Measurements from ENCODE around the gene WNK2.

WNK2 gene

DNA sequence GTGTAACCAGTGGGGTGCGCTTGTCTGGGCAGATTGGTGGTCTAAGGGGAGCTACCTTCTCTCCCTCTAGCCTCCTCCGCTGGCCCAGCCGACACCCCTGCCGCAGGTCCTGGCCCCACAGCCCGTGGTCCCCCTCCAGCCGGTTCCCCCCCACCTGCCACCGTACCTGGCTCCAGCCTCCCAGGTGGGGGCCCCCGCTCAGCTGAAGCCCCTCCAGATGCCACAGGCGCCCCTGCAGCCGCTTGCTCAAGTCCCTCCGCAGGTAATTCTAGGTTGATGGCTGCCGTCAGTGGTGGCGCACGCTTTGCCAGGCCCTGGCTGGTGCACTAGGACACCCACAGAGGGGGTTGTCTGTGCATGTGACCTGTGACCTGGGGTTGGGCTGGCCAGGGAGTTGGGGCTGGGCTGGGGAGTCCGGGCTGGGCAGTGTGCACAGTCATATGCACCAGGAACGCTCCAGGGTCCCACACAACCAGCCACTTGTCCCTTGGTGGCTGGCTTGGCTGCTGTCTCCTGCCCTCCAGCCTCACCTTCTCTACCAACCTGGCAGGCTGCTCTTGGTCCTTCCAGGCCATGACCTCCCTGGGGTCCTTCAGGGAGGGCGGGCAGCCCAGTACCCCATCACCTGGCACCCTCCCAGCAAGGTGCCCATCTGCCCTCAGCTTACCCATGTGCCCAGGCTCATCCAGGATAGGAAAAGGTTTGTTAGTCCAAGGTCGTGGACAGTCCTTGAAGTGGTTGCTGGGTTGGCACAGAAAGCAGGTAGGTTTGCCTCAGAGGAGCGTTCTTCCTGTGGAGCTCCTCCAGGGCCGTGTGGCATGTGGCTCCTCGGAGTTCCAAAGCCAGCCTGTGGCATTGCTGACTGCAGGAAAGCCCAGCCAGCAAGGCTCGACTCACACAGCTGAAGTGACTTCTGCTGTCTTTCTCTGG is 73.2 kb downstream of the WNK2 start:
- FAIRE-seq, result no peak

DNA sequence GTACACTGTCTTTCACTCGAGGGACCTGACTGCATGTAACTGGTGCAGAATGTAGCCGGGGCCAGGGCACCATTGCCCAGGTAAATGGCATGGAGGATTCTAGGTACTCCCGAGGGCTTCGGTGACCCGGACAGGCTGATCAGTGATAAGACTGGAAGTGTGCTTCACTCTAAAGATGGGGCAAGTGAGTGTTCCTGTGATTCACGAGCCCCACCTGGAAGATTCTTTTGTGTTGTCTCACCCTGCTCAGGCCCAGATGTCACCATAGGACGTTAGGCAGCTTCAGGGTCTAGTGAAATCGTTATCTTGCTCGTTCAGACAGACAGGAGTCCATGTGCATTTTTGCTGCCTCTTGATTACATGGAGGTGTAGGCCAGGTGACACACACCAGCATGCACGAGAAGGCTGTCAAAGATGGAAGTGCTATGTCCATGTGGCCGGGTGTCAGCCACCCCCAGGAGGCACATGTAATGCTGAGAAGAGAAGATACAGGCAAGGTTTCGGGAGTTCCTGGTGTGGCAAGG is 73.9 kb downstream of the WNK2 start:
- no peak for FAIRE-seq

DNA sequence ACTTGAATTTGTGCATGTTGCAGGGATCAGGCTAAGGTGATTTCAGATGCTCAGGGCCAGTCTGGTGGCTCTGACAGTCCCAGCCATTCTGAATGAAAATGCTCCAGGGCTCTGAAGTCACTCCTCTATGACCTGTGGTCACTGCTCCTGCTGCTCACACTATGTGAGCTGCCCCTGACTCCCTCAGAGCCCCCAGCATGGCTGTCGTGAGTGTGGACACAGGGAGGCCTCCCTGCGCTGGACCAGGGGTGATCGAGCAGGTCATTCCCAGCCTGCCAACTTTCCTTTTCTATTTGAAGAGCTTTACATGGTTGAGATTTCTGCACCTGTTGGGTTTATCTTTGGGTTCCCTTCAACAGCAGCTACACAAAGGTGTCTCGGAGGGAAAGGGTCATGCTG is 74.5 kb downstream of the WNK2 start:
- no peak for FAIRE-seq

DNA sequence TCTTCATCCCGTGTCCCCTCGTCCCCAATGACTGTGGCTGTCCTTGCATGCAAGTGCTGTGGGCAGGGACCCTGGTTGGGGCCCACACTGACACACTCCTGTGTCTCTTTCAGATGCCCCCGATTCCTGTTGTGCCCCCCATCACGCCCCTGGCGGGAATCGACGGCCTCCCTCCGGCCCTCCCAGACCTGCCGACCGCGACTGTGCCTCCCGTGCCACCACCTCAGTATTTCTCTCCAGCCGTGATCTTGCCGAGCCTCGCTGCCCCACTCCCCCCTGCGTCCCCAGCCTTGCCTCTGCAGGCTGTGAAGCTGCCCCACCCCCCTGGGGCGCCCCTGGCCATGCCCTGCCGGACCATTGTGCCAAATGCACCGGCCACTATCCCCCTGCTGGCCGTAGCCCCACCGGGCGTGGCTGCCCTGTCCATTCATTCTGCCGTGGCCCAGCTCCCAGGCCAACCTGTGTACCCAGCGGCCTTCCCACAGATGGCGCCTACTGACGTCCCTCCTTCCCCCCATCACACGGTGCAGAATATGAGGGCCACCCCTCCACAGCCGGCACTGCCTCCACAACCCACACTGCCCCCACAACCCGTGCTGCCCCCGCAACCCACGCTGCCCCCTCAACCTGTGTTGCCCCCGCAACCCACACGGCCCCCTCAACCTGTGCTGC is 75.0 kb downstream of the WNK2 start:
- no peak for FAIRE-seq

DNA sequence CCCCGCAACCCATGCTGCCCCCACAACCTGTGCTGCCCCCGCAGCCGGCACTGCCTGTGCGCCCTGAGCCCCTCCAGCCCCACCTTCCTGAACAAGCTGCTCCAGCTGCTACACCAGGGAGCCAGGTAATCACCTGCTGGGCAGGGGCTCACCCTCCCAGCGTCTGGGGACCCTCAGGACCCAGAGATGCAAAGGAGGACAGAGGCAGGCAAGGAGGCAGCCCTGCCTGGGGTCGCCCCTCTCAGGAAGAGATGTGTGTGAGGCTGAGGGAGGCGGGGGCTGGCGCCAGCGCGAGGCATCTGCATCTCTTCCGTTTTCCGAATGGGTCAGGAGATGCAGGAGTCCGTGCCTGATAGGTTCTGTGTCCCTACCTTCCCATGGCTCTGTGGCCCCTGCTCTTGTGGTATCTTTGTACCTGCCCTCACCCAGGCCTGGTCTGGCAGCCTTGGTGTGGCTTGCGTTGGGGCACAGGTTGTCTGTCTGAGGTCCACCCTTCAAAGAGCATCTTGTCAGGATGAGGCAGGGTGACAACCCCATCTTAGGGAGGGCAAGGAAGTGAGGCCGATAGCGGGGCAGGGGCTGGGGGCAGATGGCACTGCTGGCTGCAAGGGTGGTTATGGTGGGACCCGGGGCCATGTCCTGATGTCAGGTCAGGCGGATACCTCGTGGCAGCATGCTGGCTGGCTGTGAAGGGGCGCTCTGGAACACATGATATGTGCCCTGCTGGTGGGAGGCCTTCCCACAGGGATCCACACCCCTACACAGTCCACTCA is 75.7 kb downstream of the WNK2 start:
- FAIRE-seq, result no peak

DNA sequence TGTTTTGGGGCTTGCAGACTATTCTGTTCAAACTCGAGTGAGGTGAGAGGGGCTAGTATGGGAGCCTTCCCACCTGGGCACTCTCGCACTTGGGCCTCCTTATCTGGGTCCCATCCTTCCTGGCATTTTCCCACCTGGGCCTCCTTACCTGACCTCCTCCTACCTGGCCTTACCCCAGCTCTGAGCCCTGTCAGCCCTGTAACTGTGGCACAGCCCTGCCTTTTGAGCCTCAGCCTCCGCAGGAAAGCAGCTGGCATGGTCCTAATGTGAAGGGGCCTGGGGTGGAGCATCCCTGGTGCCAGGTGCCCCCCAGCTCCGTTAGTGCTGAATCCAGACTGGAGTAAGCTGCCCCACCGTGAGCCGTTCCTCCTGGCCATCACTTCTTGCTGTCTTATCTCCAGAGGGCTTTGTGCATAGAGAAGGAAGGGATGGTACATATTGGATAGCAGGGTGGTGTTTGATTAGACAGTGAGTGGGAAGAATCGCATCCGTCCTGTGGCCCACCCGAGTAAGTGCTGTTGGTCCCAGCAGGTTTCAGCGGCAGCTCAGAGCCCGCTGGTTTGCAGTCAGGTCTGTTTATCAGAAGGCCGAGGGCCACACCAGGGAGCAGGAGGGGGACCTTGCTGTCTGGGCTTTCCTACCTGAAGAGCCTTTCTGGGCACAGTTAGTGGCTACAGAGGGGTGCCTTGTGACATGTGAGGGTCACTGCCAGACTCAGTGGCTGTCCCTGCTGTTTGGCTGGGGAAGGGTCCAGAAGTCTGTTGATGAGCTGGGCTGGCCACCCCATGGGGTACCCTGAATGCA is 76.5 kb downstream of the WNK2 start:
- no peak for FAIRE-seq

DNA sequence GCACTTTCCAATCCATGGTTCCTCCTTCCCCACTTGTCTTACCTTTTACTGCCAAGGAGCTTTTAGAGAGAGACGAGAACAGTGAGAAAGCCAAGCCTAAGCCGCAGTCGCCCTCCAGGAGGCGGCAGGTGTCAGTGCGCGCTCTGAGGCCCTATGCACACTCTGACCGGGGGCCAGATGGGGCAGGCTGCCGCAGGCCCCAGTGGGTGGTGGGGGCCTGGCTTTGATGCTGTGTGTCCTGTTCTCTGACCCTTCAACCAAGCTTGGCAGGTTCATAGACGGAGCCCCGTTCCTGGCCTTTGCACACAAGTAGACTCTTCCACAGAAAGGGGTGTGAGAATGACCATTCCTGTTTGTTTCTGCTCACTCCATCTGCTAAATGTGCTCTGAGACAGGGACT is 77.3 kb downstream of the WNK2 start:
- no peak for FAIRE-seq

DNA sequence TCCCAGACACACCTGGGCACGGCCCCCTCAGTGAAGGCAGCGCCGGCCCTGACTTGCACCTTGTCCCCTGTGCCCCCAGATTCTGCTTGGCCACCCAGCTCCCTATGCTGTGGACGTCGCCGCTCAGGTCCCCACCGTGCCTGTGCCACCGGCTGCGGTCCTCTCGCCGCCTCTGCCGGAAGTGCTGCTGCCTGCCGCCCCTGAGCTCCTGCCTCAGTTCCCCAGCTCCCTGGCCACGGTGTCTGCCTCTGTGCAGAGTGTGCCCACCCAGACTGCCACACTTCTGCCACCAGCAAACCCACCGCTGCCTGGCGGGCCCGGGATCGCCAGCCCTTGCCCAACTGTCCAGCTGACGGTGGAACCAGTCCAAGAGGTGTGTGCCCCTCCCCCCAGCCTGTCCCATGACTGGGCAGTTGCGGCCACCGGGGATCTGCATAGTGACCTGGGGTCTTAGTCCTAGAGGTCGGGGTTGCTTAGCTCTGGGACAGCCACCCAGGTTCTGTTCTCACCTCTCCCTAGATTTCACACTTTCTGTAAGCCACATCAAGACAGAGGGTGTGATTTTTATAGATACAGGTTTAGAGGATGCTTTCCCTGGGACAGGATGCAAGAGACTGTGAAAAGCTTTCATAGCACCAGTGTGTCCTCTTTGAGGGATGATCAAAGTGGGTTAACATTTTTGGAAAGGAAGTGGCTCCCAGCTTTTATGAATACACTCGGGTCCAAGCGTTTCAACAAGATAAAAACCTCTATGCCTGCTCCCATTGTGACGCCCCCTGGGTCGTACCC is 78.0 kb downstream of the WNK2 start:
- FAIRE-seq, result no peak

DNA sequence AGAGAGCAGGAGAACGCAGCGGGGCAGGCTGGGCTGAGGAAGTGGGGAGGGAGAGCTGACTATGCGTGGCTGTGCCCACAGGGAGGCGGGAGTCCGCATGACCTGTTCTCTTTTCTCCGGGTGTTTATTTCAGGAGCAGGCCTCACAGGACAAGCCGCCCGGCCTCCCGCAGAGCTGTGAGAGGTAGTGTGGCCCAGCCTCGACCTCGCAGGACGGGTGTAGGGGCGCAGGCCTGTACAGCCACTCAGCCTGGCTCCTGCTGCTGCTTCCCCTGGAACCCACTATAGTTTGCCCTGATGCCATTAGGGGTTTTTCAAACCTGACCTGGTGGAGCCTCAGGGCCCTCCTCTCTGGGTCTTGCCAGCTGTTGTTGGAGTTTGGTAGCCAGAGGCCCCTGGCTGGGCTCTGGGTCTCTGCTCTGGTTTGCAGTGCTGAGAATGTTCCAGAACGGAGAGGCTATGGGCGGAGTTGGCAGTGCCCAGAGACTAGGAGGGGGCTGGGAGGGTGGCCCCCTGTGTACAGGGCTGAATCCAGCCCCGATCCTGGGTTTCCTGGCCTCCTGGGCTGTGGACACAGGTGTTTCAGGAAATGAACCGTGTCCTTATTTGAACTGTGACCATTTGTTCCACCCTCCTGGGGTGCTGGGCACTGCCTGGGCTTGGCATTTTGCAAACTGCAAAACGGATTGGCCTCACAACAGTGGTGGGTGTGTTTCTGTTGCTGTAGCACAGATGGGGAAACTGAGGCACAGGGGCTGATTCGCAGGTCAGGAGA is 78.8 kb downstream of the WNK2 start:
- no peak for FAIRE-seq

DNA sequence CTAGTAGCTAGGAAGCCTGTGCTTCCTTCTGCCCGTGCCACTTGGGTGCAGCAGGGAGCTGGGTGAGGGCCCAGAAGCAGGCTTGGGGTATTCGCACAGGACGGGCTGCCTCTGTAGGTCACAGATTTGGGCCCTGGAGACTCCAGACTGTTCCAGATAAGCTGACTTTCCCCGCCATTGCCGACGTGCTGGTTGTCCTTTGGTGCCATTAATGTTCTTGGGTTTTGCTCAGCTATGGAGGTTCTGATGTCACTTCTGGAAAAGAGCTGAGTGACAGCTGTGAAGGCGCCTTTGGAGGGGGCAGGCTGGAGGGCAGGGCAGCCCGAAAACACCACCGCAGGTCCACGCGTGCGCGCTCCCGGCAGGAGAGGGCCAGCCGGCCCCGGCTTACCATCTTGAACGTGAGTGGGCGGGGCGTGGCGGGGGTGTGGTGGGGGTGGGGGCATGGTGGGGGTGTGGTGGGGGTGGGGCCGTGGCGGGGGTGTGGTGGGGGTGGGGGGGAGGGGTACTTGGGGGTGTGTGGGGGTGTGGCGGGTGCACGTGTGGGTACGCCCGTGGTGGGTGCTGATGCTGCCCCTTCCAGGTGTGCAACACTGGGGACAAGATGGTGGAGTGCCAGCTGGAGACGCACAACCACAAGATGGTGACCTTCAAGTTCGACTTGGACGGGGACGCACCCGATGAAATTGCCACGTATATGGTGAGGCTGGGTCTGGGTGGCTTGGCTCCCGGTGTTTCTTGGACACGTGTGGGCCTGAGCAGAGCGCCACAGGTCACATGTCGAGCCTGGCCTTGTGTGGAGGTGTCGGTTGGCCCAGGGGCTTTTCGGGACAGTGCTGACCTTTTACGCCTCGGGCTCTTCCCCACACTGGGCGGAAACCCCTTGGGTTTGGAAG is 79.6 kb downstream of the WNK2 start:
- no peak for FAIRE-seq

DNA sequence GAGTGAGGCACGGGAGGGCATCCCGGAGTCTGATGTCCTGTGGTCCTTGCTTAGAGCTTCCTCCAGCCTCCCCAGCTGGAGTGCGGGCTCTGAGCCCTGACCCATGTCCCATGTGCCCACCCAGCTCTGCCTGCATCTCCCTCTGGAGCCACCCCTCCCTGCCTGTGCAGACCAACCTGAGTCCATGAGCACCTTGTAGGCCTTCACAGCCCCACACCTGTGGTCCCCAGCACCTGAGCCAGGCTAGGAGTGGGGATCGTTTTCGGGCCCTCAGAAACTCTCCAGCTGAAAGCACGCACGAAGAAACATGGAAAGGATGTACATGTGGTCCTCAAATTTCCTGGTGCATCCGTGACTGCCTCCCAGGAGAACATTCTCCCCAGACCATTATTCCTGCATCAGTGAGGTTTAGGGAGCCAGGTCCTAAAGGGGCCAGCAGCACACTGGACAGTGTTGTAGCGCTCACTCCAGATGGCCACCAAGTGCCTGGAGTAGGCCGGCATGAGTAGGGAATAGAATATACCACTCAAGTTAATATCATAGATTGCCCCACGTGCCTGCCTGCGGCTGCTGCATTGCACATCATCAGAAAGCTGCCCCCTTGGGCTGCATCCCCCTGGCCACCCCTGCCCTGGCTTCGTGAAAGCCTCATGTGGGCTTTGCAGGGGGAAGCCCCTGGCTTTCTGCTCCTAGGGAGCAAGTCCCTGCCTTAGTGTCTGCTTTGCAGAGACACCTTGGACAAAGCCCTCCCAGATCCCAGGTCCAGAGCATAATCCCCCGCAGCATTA is 80.6 kb downstream of the WNK2 start:
- no peak for FAIRE-seq

DNA sequence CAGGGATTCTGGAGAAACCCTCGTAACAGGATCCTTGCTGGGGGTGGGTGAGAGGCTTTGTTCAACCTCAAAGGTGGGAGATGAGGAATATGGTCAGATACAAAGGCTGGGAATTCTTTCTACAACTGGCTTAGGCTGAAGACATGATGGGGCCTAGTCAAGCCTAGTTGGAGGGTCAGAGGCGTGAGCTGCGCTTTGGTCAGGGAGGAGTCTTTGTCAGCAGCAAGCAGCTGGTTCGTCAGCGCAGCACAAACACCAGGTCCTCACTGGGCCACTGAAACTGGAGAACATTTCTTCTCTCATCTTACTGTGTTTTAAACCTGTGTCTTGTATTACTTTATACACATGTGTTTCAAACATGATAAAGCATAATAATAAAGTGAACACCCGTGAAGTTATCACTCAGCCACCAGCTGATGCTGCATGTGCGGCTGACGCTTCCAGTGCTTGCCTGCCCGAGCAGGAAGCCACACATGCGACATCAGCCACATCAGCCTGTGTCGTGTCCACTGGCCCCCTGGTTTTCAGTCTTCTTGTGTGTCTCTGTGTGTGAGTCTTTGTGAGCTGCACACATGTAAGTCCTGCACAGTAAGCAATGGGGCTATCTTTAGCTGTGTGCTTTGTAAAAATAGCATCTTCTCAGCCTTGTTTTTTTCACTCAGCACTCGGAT is 81.5 kb downstream of the WNK2 start:
- FAIRE-seq, result no peak

DNA sequence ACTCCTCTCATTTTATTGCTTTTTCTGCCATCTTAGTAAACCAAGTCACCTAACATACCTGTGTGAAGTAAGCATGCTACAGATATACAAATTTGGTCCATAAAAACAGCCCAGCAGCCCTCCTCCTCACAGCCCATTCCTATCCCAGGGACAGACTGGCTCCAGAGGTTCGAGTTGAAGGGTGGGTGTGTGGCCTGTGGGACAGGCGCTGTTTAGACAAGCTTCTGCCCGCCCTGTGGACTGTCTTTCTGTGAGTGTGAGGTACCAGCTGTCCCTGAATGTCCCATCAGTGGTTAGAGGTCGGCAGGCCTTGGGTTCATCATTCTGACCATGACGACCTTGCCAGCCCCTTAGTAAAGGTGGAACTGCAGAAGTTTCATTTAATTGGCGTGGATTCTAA is 82.0 kb downstream of the WNK2 start:
- no peak for FAIRE-seq

DNA sequence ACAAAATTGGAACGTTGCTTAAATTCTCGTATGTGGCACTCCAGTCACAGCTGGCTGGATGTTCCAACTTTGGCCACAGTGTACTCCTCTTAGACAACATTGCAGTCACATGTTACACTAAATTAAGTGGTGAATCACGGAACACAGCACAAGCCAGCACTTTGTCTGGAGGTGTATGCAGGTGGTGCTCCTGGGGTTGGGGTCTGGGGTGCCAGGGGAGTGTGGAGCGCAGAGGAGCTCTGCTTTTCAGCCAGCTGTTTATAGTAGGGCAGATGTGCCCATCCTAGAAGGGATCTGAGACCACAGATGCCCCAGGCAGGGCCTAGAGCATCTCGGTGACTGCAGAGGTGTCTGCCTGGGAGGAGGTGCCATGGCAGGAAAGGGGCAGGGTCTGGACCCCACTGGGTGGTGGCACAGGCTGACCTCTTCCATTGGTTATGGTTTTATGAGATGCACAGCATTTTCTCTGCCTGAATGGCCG is 82.6 kb downstream of the WNK2 start:
- FAIRE-seq, result no peak

DNA sequence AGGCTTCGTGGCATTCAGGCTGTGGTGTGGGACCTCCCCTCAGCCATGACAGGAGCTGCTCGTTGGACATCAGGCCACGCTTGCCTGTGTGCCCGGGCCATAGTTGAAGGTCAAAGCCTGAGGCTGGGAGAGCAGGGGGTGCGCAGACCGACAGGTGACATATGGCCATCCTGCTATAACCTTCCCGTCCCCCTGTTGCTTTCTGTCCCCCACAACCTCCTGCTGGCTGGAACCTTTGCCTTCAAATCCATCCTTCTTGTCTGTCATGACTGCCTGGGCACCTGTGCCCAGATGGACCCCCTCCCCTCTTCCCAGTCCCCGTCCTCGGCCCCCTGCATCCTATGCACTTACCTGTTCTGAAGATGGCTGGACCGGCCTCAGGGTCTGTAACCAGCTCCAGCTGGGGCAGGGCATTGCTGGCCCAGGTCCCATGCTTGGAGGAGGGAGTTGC is 83.2 kb downstream of the WNK2 start:
- no peak for FAIRE-seq

DNA sequence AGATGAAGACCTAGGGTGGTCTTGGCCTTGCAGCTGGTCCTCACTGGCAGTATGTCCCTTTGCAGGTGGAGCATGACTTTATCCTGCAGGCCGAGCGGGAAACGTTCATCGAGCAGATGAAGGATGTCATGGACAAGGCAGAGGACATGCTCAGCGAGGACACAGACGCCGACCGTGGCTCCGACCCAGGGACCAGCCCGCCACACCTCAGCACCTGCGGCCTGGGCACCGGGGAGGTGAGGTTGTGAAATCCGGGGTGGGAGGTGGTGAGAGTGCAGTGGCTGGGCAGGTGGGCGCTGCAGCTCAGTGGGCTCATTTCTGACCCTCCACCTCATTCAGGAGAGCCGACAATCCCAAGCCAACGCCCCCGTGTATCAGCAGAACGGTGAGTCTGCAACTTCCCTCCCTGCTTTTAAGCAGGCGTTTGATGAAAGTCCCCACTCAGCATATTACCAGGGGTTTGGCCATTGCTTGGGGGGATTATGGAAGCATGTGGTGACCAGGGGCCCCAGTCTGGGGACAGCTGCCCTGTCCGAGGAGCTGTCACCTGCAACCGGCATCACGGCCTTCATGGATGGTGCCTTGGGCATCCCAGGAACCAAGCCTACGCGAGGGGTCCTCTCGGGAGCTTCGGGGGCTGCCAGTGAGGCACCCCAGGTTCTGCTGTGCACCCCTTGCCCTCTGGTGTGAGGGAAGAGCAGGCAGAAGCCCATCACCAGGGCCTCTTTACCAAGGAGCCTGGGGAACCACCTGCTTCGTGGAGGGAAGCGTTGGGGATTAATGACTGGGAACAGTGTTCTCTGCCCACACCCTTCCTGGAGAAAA is 84.0 kb downstream of the WNK2 start:
- no peak for FAIRE-seq

Measured in A204.1 (cell line).